Endothelial cell (in vitro differentiated cells): ENCODE data around the gene DNAH11. TPM values are rescaled to one million over a fixed set of nuclear protein-coding genes. Genes with fewer than 3 reads are reported as not detected.

ENCODE experiments used
- DNase-seq: peaks from one replicate; pipeline ENCODE4 v3.0.0; 2021; ENCODE audit warnings: low spot score
- H3K27ac Mint-ChIP-seq: one replicate; pipeline ENCODE4 v1.8.0; 2021; ENCODE audit warnings: mixed read lengths, inconsistent platforms; ENCODE audit not compliant: unreplicated experiment
- H3K27me3 Mint-ChIP-seq: one replicate; pipeline ENCODE4 v1.8.0; 2021; ENCODE audit warnings: mild to moderate bottlenecking, moderate library complexity, mixed read lengths, inconsistent platforms; ENCODE audit not compliant: unreplicated experiment
- H3K36me3 Mint-ChIP-seq: one replicate; pipeline ENCODE4 v1.8.0; 2021; ENCODE audit warnings: mild to moderate bottlenecking, low read depth, mixed read lengths, inconsistent platforms; ENCODE audit not compliant: unreplicated experiment
- H3K4me1 Mint-ChIP-seq: one replicate; pipeline ENCODE4 v1.8.0; 2021; ENCODE audit warnings: mild to moderate bottlenecking, mixed read lengths, inconsistent platforms; ENCODE audit not compliant: unreplicated experiment
- H3K4me3 Mint-ChIP-seq: one replicate; pipeline ENCODE4 v1.8.0; 2021; ENCODE audit warnings: mild to moderate bottlenecking, mixed read lengths, inconsistent platforms; ENCODE audit not compliant: unreplicated experiment
- H3K9me3 Mint-ChIP-seq: one replicate; pipeline ENCODE4 v1.8.0; 2021; ENCODE audit warnings: mixed read lengths, inconsistent platforms; ENCODE audit not compliant: unreplicated experiment
- CTCF ChIP-seq: fragments of 200-600 bp; sonication (generic); IDR thresholded peaks from one replicate; pipeline ENCODE4 v1.5.0; 2021; ENCODE audit warnings: antibody characterized with exemption; ENCODE audit not compliant: unreplicated experiment
- total RNA-seq: library from RNA; stranded (reverse); fragmentation: NEBNext Ultra II Directional; extraction: Animal tissue kit (Norgen Biotek cat#: 25700); gene quantifications from one replicate; pipeline ENCODE4 v1.2.1, GENCODE V29; 2021; ENCODE audit not compliant: unreplicated experiment

Gene DNAH11
- total RNA-seq, 1 donor from 2014 or later, result 0.18 TPM

- no peak for DNase-seq
- Mint-ChIP-seq H3K27ac (no peak overlapping the region), H3K4me3 (no peak overlapping the region), H3K36me3 (no peaks in the 10 kb centered on the region), H3K9me3 (no peaks in the 10 kb centered on the region), H3K27me3 (no peaks in the 10 kb centered on the region), H3K4me1 (peaks cover 6% of the 10 kb centered on the region)
- TF ChIP-seq CTCF, result no peak
These were observed 323.9 kb downstream of the DNAH11 start for GRCh38 chr7:21866731-21867130.

DNA sequence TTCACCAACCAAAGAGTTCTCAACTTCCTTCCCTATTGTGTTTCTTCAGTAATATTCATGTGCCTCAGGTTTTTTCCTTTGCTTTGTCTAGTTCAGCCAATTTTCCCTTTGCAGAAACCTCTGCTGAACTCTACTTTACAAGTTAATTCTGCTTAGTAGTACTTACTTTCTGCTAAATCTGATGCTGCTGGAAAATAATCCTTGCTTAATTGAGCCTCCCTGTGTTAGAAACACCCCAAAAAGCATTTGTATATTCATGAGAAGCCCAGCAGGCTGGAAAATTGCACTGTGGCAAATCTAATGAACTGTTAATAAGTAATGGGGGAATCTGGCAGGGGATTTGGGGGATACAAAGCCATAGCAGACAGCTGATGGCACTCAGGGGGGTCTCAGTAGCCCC is 324.4 kb downstream of the DNAH11 start:
- Mint-ChIP-seq H3K4me1 (peaks cover 6% of the 10 kb centered on the region), H3K27me3 (no peaks in the 10 kb centered on the region), H3K9me3 (no peaks in the 10 kb centered on the region), H3K4me3 (no peak overlapping the region), H3K27ac (no peak overlapping the region), H3K36me3 (no peaks in the 10 kb centered on the region)
- DNase-seq, result no peak
- TF ChIP-seq CTCF, result no peak

DNA sequence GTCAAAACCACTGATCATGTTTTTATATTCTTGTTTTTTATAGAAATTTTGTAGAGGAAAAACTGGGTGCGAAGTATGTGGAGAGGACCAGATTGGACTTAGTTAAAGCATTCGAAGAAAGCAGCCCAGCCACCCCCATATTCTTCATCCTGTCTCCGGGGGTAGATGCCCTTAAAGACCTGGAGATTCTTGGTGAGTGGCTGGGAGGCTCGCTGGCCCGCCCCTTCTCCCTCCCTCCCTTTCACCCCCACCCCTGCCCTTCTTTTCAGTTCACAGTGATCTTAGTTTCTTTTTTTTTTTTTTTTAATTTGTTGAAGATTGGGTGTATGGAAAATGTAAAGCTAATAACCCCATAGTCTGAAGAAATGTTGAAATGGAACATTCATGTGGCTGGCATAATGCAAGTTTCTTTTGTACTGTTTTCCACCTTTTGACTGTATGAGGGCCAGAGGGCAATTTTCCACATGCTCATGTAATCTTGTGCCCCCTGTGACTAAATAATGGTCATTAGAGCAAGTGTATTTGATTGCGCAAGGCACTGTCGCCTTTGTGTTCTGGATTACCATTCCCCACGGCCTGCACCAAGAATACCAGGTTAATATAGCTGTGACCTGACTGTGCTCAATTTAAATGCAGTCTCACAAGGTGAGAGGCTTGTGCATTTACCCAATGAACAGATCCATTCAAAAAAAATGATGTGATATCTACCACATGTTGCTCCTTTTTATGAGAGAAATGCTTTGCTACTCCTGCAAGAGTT is 325.2 kb downstream of the DNAH11 start:
- DNase-seq, result no peak
- no peaks in the 10 kb centered on the region for H3K9me3 Mint-ChIP-seq
- no peak for TF ChIP-seq CTCF
- no peak overlapping the region for H3K4me3 Mint-ChIP-seq
- no peak overlapping the region for H3K27ac Mint-ChIP-seq
- no peaks in the 10 kb centered on the region for H3K27me3 Mint-ChIP-seq
- no peaks in the 10 kb centered on the region for H3K36me3 Mint-ChIP-seq
- H3K4me1 Mint-ChIP-seq, result peaks cover 6% of the 10 kb centered on the region

DNA sequence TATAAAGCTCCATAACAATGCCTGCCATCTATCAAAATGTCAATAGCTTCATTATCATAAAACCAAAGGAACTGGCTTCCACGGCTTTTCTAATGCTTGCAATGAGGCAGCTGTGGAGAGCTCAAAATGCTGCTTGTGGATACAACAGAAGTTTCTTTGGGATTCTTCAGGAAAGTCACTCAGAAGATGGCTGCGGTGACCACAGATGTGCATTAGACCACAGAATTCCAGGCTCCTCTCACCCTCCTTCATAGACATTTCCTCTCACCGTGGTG is 325.7 kb downstream of the DNAH11 start:
- Mint-ChIP-seq H3K27ac (no peak overlapping the region), H3K9me3 (no peaks in the 10 kb centered on the region), H3K27me3 (no peaks in the 10 kb centered on the region), H3K4me1 (peaks cover 6% of the 10 kb centered on the region), H3K4me3 (no peak overlapping the region), H3K36me3 (no peaks in the 10 kb centered on the region)
- TF ChIP-seq CTCF, result no peak
- DNase-seq, result no peak

GRCh38 chr7:21869785-21870402 is 327.1 kb downstream of the DNAH11 start:
- no peak overlapping the region for H3K27ac Mint-ChIP-seq
- H3K27me3 Mint-ChIP-seq, result no peaks in the 10 kb centered on the region
- H3K4me3 Mint-ChIP-seq, result no peak overlapping the region
- no peaks in the 10 kb centered on the region for H3K9me3 Mint-ChIP-seq
- peaks cover 6% of the 10 kb centered on the region for H3K4me1 Mint-ChIP-seq
- H3K36me3 Mint-ChIP-seq, result no peaks in the 10 kb centered on the region
- TF ChIP-seq CTCF, result no peak
- DNase-seq, result no peak
